Measurements from ENCODE around the gene HBE1. TPM values are rescaled to one million over a fixed set of nuclear protein-coding genes. Genes with fewer than 3 reads are reported as not detected.
"Not testable (repeated sequence)": the region's sequence is repeated elsewhere in the genome, so short reads cannot be mapped to it uniquely, and the experiment has no call there.

HBE1 gene
- total RNA-seq (2014; rRNA removed; shearing (Covaris generic)), result not detected in 2 replicates

DNA sequence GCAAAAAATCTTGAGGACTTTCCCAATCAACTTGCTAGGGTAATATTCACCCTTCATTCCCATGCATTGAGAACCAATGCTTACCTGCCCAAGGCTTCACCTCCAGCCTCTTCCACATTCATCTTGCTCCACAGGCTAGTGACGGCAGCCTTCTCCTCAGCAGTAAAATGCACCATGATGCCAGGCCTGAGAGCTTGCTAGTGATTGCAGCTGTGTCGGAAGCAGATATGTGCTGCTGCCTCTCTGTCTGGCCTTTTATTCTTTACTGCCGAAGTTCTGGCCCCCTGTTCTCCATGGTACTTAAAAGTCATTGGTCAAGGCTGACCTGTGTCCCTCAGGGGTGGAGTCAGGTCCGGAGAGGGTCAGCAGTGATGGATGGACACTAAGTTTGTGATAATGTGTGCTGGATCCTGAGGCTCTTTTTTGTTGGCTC is at the start of gene HBE1:
TSS of gene HBE1 (minus strand) at position 231 of the 433 bp plus-strand sequence. CDS start at position 176, 55 bp downstream.
- Histone ChIP-seq H3K4me3 (no peak within 1 kb of the TSS), H3K27ac (no peak within 1 kb of the TSS), H3K4me1 (replicated peaks) (peaks cover 5% of the 10 kb centered on the region; the same call in 1 of the 2 replicates), H3K36me3 (no peaks in the 10 kb centered on the region), H3K27me3 (replicated peaks) (peaks cover 8% of the 10 kb centered on the region), H3K9me3 (replicated peaks) (0 out of 2 replicates have a peak, but pooled peaks cover 4% of the 10 kb centered on the region)
- DNase-seq (ENCODE audit: low read depth in 1 of 2, low spot score in 2 of 2), result no peak

DNA sequence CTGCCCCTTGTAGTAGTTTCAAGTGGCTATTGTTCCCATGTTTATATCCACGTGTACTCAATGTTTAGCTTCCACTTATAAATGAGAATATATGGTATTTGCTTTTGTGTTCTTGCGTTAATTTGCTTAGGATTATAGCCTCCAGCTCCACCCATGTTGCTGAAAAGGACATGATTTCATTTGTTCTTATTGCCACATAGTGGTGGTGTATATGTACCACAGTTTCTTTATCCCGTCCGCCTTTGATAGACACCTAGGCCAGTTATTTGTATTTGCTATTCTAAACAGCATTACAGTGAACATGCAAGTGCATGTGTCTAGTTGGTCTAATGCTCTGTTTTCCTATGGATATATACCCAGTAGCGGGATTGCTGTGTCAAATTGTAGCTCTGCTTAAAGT is 47.5 kb upstream of the HBE1 start:
- Histone ChIP-seq H3K36me3 (no peaks in the 10 kb centered on the region), H3K4me1 (replicated peaks) (no peaks in the 10 kb centered on the region), H3K27me3 (replicated peaks) (0 out of 2 replicates have a peak, but pooled peaks cover 3% of the 10 kb centered on the region), H3K4me3 (no peak overlapping the region), H3K9me3 (replicated peaks) (no peaks in the 10 kb centered on the region), H3K27ac (no peak overlapping the region)
- DNase-seq (ENCODE audit: low read depth in 1 of 2, low spot score in 2 of 2), result no peak

DNA sequence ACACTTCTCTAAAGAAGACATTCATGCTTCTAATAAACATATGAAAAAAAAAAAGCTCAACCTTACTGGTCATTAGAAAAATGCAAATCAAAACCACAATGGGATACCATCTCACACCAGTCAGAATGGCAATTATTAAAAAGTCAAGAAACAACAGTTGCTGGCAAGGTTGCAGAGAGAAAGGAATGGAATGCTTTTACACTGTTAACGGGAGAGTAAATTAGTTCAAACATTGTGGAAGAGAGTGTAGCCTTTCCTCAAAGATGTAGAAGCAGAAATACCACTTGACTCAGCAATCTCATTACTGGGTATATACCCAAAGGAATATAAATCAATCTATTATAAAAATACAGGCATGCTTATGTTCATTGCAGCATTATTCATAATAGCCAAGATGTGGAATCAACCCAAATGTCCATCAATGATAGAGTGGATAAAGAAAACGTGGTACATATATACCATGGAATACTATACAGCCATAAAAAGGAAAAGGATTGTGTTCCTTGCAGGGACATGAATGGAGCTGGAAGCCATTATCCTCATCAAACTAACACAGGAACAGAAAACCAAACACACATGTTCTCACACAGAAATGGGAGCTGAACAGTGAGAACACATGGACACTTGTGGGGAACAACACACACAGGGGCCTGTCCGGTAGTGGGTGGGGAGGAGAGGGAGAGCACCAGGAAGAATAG is 43.7 kb upstream of the HBE1 start:
- not testable (repeated sequence) for H3K27ac ChIP-seq; DNase-seq (ENCODE audit: low read depth in 1 of 2, low spot score in 2 of 2); H3K4me1 ChIP-seq (replicated peaks); H3K27me3 ChIP-seq (replicated peaks); H3K9me3 ChIP-seq (replicated peaks); H3K36me3 ChIP-seq; H3K4me3 ChIP-seq

DNA sequence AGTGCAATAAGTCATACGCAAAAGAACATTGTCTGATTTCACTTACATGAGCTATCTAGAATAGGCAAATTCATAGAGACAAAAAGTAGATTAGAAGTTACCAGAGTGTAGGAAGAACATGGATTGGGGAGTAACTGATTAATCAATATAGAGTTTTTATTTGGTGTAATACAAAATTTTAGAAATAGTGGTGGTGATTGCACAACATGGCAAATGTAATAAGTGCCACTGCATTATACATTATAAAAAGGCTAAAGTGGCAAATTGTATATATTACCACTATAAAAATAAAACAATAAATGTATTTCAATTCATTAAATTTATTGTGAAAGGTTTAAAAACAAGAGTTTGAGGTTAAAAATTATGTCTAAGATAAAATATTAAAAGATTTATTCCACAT is 40.7 kb upstream of the HBE1 start:
- Histone ChIP-seq H3K27me3 (replicated peaks) (0 out of 2 replicates have a peak, but pooled peaks cover 3% of the 10 kb centered on the region), H3K36me3 (no peaks in the 10 kb centered on the region), H3K9me3 (replicated peaks) (no peaks in the 10 kb centered on the region), H3K4me3 (no peak overlapping the region), H3K27ac (no peak overlapping the region), H3K4me1 (replicated peaks) (no peaks in the 10 kb centered on the region)
- DNase-seq (ENCODE audit: low read depth in 1 of 2, low spot score in 2 of 2), result no peak

DNA sequence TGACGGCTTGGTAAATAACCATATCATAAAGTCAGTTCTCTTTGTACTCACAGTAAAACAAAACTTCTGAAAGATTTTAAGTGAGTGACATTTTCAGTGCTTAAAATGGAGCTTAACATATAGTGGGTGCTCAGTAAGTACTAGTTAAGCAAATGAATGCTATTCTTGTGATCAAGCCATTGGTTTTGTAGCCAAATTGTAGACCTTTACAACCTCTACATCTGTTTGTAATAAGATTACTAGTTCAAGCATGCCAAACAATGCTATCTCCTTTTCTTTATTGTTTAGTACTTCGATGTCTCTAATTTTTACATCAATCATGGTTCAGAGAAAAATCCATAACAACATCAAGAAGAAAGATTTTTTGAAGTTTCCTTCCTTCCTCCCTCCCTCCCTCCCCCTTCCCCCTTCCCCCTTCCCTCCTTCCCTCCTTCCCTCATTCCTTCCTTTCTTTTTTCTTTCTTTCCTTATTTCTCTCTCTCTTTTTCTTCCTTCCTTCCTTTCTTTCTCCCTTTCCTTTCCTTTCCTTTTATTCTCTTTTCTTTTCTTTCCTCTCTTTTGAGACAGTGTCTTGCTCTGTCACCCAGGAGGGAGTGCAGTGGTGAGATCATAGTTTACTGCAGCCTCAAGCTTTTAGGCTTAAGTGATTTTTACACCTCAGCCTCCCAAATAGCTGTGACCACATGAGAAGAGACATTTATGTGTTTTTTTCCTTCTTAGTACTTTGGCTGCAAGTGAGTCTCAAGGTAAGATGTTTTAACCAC is 37.7 kb upstream of the HBE1 start:
- no peak overlapping the region for H3K27ac ChIP-seq
- H3K36me3 ChIP-seq, result no peaks in the 10 kb centered on the region
- 0 out of 2 replicates have a peak, but pooled peaks cover 3% of the 10 kb centered on the region for H3K27me3 ChIP-seq (replicated peaks)
- no peak overlapping the region for H3K4me3 ChIP-seq
- H3K9me3 ChIP-seq (replicated peaks), result no peaks in the 10 kb centered on the region
- DNase-seq (ENCODE audit: low read depth in 1 of 2, low spot score in 2 of 2), result no peak
- H3K4me1 ChIP-seq (replicated peaks), result no peaks in the 10 kb centered on the region

DNA sequence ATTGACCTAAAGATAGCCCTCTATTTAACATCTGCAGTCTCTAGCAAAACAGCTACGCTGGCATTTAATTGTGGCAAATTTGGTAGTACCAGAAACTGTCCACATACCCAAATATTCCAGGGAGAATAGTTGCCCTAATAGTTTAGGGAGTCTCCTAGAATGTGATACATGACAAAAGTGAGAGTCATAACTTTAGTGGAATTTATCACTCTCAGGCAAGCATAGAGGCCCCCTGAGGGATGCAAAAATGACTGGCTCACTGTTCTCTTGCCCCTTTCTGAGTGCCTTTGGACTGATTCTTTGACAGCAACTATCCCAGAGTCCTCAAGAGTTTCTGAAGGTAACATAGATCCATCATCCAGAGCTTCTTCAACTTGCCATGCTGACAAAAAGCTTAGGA is 34.3 kb upstream of the HBE1 start:
- no peaks in the 10 kb centered on the region for H3K9me3 ChIP-seq (replicated peaks)
- no peak overlapping the region for H3K27ac ChIP-seq
- no peak for DNase-seq (ENCODE audit: low read depth in 1 of 2, low spot score in 2 of 2)
- no peaks in the 10 kb centered on the region for H3K4me1 ChIP-seq (replicated peaks)
- no peaks in the 10 kb centered on the region for H3K36me3 ChIP-seq
- 0 out of 2 replicates have a peak, but pooled peaks cover 3% of the 10 kb centered on the region for H3K27me3 ChIP-seq (replicated peaks)
- no peak overlapping the region for H3K4me3 ChIP-seq

DNA sequence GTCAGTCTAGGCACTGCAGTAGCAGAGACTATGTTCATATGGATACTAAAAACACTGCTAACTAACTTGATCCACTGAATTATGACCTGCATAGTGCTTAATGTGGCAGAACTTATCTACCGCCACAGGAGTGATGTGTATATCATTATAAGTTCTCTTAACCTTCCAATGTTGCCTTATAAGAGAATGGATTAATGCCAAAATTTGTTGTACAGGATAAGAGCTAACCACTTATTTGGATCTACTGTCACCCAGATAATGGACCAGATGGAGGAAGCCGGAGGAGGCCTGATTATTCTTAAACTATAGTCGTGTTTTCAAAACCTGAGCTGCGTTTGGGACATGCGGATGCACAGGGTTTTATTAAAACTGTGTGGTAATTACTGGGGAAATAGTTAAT is 33.9 kb upstream of the HBE1 start:
- H3K36me3 ChIP-seq, result no peaks in the 10 kb centered on the region
- no peak overlapping the region for H3K27ac ChIP-seq

DNA sequence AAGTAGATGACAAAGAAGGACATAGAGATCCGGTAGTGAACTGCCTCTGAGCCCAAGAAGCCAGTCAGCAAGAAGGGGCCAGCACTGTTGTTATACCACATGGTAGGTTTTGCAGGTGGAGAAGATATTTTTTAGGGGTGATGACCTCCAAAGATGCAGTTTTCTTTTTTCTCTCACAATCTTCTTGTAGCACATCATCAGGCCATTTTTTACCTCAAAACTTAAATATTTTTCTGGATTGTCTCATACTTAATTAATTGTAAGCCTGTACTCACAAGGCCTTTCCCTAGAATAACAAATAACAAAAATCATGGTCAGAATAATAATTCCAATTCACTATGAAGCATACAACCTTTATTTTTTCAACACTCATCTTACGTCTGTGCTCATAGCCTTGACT is 32.1 kb upstream of the HBE1 start, which contains the start of gene OR51B4:
TSS of gene OR51B4 (minus strand) at position 101 of the 400 bp plus-strand sequence. CDS start at position 101, 0 bp downstream.
- Histone ChIP-seq H3K9me3 (replicated peaks) (no peaks in the 10 kb centered on the region), H3K4me3 (no peak within 1 kb of the TSS), H3K36me3 (no peaks in the 10 kb centered on the region), H3K27ac (no peak within 1 kb of the TSS), H3K27me3 (replicated peaks) (peaks cover 5% of the 10 kb centered on the region), H3K4me1 (replicated peaks) (no peaks in the 10 kb centered on the region)
- no peak for DNase-seq (ENCODE audit: low read depth in 1 of 2, low spot score in 2 of 2)

More for the DNA sequence above, 33.9 kb upstream of the HBE1 start:
- Histone ChIP-seq H3K9me3 (replicated peaks) (no peaks in the 10 kb centered on the region), H3K4me3 (no peak overlapping the region), H3K4me1 (replicated peaks) (no peaks in the 10 kb centered on the region), H3K27me3 (replicated peaks) (0 out of 2 replicates have a peak, but pooled peaks cover 3% of the 10 kb centered on the region)
- no peak for DNase-seq (ENCODE audit: low read depth in 1 of 2, low spot score in 2 of 2)

DNA sequence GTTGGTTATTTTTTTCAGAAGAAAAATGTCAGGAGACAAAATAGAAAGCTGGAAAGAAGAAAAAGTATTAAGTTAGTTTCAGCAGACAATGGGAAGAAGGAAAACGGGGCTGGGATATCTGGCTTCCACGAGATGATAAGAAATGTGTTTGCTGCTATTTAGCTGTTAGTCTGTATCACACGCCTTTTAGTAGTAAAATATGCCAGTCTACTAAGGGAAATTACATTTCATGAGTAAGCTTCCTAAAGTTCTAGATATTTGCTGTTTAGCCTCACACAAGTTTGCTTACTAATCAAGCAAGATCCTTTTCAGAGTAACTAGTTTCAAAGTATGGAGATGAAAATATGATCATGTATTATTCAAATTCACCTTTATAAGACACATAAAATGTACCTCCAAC is 30.5 kb upstream of the HBE1 start:
- no peak overlapping the region for H3K27ac ChIP-seq
- H3K9me3 ChIP-seq (replicated peaks), result no peaks in the 10 kb centered on the region
- no peak for DNase-seq (ENCODE audit: low read depth in 1 of 2, low spot score in 2 of 2)
- H3K27me3 ChIP-seq (replicated peaks), result peaks cover 9% of the 10 kb centered on the region
- no peaks in the 10 kb centered on the region for H3K4me1 ChIP-seq (replicated peaks)
- H3K36me3 ChIP-seq, result no peaks in the 10 kb centered on the region
- no peak overlapping the region for H3K4me3 ChIP-seq

DNA sequence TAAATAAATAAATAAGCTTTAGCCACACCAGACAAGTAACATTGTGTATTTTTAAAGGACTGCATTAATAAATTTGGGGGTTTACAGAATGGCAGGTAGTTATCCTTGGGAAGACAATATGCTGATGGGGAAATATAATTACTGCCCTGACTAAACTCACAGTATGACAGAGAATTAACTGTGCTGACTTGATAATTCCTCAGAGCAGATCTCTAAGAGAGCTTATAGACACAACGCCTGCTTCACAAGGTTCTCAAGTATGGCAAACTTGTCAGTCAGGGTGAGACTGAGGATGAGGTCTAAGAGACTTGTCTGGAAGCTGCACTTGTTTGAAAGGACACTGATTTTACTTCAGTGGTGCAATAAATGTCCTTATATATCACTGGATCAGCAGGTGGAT is 28.7 kb upstream of the HBE1 start:
- Histone ChIP-seq H3K36me3 (no peaks in the 10 kb centered on the region), H3K4me1 (replicated peaks) (no peaks in the 10 kb centered on the region), H3K27me3 (replicated peaks) (peaks cover 9% of the 10 kb centered on the region), H3K9me3 (replicated peaks) (no peaks in the 10 kb centered on the region), H3K4me3 (no peak overlapping the region), H3K27ac (no peak overlapping the region)
- DNase-seq (ENCODE audit: low read depth in 1 of 2, low spot score in 2 of 2), result no peak

DNA sequence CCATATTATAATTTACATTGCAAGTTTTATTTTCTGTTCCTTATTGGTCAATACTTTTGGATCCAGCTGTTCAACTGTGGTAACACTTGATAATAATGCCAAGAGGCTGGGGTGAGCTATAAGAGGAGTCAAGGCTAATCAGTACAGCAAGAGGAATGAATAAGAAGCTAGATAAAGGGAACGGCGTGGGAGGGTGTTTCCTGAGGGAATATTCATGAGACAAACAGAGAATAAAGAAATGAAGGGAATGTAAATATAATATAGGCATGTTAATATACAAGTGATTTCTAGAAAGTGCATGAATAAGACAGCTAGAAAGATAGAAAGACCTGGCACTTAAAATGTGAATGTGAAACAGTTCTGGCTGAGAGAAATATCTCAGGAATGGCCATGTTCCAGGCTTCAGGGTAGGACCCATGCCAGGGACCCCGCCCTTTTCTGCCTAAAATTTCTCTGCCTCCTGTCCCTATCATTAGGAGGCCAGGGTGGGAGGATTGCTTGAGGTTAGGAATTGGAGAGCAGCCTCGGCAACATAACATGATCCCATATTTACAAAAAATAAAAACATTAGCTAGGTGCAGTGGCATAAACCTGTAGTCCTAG is 28.1 kb upstream of the HBE1 start:
- H3K4me1 ChIP-seq (replicated peaks), result no peaks in the 10 kb centered on the region
- no peak for DNase-seq (ENCODE audit: low read depth in 1 of 2, low spot score in 2 of 2)
- no peaks in the 10 kb centered on the region for H3K36me3 ChIP-seq
- H3K27me3 ChIP-seq (replicated peaks), result peaks cover 9% of the 10 kb centered on the region
- H3K4me3 ChIP-seq, result no peak overlapping the region
- H3K27ac ChIP-seq, result no peak overlapping the region
- H3K9me3 ChIP-seq (replicated peaks), result no peaks in the 10 kb centered on the region

DNA sequence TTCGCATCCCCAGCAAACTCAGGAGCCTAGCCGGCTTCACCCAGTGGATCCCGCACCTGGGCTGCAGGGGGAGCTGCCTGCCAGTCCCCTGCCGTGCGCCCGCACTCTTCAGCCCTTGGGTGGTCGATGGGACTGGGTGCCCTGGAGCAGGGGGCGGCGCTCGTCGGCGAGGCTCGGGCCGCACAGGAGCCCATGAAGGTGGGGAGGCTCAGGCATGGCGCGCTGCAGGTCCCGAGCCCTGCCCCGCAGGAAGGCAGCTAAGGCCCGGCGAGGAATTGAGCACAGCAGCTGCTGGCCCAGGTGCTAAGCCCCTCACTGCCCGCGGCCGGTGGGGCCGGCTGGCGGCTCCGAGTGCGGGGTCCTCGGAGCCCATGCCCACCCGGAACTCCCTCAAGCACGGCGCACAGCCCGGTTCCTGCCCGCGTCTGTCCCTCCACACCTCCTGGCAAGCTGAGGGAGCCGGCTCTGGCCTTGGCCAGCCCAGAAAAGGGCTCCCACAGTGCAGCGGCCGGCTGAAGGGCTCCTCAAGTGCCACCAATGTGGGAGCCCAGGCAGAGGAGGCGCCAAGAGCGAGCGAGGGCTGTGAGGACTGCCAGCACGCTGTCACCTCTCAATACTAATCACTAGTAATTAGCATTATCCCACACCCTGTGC is 24.7 kb upstream of the HBE1 start:
- not testable (repeated sequence) for H3K4me1 ChIP-seq (replicated peaks); H3K27ac ChIP-seq; H3K36me3 ChIP-seq; H3K27me3 ChIP-seq (replicated peaks); H3K4me3 ChIP-seq; H3K9me3 ChIP-seq (replicated peaks); DNase-seq (ENCODE audit: low read depth in 1 of 2, low spot score in 2 of 2)

DNA sequence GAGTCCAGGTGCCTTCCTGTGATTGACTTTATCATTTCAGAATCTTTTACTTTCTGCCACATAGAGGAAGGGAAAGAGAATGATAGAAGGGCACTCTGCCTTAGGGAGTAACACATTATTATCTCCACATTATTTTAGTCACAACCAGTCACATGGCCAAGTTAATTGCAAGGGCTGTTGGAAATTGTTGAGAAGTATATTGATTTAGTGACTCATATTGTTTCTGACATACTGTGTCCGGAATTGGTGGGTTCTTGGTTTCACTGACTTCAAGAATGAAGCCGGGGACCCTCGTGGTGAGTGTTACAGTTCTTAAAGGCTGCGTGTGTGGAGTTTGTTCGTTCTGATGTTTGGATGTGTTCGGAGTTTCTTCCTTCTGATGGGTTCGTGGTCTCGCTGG is 23.3 kb upstream of the HBE1 start:
- H3K27ac ChIP-seq, result no peak overlapping the region
- no peaks in the 10 kb centered on the region for H3K36me3 ChIP-seq
- no peak for DNase-seq (ENCODE audit: low read depth in 1 of 2, low spot score in 2 of 2)
- H3K4me3 ChIP-seq, result no peak overlapping the region
- peaks cover 9% of the 10 kb centered on the region for H3K27me3 ChIP-seq (replicated peaks)
- no peaks in the 10 kb centered on the region for H3K9me3 ChIP-seq (replicated peaks)
- peaks cover 19% of the 10 kb centered on the region for H3K4me1 ChIP-seq (replicated peaks)

Measured in SJSA1 (cell line).